Hepatocyte (in vitro differentiated cells): ENCODE data around the gene CHST2.

ENCODE experiments used
- EZH2 ChIP-seq: fragments of 200-600 bp; sonication (generic); IDR thresholded peaks from 2 replicates; pipeline ENCODE4 v1.6.1; 2016; ENCODE audit warnings: antibody characterized with exemption, mild to moderate bottlenecking, borderline replicate concordance
- TF ChIP-seq, protein P1 (sequence below): fragments of 200-600 bp; sonication (generic); IDR thresholded peaks from 2 replicates; pipeline ENCODE4 v1.5.1; 2016; ENCODE audit warnings: antibody characterized with exemption, mild to moderate bottlenecking; ENCODE audit not compliant: poor library complexity

DNA sequence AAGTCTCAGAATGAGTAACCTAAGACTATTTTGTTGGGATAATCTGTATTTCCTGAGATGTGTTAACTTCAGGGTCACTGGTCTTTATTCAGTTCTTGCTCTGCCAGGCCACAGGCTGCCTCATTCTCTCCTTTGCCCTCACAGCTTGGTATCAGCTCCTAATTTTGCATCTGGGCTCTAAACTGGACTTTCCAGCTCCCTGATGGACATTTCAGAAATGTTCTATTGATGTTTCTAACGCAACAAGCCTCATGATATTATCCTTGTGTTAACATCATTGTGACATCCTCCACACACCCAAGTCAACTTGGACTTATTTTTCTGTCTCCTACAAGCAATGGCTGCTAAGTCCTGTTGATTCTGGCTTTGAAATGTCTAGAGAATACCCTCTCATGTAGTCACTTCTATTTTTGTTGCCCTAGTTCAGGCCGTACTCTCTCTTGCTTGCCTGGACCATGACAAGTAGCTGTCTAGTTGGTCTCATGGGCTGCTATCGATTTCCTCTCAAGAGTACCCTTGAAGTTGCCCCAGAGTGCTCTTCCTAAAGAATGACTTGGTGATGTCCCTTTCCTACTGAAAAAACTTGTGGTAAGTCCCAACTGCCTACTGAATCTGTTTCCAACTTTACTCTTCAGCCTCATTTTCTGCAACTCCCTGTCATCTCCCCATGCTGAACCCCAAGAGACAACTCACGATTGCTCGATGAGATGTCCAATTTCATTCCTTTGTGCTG, 52.7 kb downstream of the CHST2 start:
- TF ChIP-seq, protein P1, sequence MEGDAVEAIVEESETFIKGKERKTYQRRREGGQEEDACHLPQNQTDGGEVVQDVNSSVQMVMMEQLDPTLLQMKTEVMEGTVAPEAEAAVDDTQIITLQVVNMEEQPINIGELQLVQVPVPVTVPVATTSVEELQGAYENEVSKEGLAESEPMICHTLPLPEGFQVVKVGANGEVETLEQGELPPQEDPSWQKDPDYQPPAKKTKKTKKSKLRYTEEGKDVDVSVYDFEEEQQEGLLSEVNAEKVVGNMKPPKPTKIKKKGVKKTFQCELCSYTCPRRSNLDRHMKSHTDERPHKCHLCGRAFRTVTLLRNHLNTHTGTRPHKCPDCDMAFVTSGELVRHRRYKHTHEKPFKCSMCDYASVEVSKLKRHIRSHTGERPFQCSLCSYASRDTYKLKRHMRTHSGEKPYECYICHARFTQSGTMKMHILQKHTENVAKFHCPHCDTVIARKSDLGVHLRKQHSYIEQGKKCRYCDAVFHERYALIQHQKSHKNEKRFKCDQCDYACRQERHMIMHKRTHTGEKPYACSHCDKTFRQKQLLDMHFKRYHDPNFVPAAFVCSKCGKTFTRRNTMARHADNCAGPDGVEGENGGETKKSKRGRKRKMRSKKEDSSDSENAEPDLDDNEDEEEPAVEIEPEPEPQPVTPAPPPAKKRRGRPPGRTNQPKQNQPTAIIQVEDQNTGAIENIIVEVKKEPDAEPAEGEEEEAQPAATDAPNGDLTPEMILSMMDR = no peak
- no peak for TF ChIP-seq EZH2
